ENCODE results near the gene CNN2. TPM values are rescaled to one million over a fixed set of nuclear protein-coding genes. Genes with fewer than 3 reads are reported as not detected.
A peak's percentile ranks its signal among the peaks of the same experiment; 100 is the strongest.

The CNN2 gene
- total and polyA plus RNA-seq, 2 of the 13 experiments (the other 11 are each of a cell fraction or from before 2014, with no cell fraction given): 63.6 to 70.0 TPM

DNA sequence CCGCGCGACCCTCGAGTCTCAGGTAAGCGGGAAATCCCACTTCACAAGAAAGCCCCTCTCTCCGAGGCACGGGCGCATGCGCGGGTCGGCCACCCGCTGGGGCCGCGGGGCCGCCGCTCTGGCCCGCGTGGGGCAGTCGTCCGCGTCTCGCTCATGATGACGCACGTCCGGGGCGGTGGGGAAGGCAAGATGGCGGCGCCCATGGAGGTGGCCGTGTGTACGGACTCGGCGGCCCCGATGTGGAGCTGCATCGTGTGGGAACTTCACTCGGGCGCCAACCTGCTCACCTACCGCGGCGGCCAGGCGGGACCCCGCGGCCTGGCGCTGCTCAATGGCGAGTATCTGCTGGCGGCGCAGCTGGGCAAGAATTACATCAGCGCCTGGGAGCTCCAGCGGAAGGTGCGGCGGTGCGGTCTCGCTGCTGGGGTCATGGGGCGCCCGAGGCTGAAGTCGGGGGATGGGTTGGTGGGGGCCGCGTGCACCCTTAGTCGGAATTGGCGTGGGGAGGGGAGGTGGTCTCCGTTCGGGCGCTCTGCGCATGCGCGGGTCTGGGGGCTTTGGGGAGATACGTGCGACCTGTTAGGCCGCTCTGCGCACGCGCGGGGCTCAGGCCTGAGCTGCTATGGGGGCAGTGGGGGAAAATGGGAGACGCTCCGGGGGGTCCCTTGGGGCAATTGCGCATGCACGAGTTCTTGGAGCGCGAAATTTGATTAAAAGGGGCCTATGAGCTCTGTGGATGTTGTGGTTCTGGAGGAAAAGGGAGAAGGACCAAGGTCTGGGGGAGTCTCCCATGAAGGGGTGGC, 42.0 kb upstream of the CNN2 start, which contains the start of gene WDR18 (continued):
- TF ChIP-seq ARID2 (CRISPR knock-in tag; IDR thresholded peaks at IDR 0.05; ENCODE audit: borderline replicate concordance): no peak
- TF ChIP-seq NONO (IDR thresholded peaks at IDR 0.05): no peak
- TF ChIP-seq NONO (CRISPR knock-in tag; conservative IDR thresholded peaks at IDR 0.05): peak; percentile 66; the same call in 1 of the 2 replicates
- TF ChIP-seq, protein P1, sequence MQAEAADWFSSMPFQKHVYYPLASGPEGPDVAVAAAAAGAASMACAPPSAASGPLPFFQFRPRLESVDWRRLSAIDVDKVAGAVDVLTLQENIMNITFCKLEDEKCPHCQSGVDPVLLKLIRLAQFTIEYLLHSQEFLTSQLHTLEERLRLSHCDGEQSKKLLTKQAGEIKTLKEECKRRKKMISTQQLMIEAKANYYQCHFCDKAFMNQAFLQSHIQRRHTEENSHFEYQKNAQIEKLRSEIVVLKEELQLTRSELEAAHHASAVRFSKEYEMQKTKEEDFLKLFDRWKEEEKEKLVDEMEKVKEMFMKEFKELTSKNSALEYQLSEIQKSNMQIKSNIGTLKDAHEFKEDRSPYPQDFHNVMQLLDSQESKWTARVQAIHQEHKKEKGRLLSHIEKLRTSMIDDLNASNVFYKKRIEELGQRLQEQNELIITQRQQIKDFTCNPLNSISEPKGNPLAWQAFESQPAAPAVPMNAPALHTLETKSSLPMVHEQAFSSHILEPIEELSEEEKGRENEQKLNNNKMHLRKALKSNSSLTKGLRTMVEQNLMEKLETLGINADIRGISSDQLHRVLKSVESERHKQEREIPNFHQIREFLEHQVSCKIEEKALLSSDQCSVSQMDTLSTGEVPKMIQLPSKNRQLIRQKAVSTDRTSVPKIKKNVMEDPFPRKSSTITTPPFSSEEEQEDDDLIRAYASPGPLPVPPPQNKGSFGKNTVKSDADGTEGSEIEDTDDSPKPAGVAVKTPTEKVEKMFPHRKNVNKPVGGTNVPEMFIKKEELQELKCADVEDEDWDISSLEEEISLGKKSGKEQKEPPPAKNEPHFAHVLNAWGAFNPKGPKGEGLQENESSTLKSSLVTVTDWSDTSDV (CRISPR knock-in tag; IDR thresholded peaks at IDR 0.05): peak; percentile 76; the same call in 1 of the 2 replicates
- no peak for TF ChIP-seq RFX1 (IDR thresholded peaks at IDR 0.05)
- peak; percentile 43; the same call in 1 of the 2 replicates for TF ChIP-seq MAZ (IDR thresholded peaks at IDR 0.05; ENCODE audit: borderline replicate concordance, low read depth, low read length)
- peak; percentile 84; the same call in 1 of the 2 replicates for TF ChIP-seq MAZ (CRISPR knock-in tag; IDR thresholded peaks at IDR 0.05; ENCODE audit: low read depth)
- TF ChIP-seq, protein P2, sequence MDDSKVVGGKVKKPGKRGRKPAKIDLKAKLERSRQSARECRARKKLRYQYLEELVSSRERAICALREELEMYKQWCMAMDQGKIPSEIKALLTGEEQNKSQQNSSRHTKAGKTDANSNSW (CRISPR knock-in tag; IDR thresholded peaks at IDR 0.05; ENCODE audit: borderline replicate concordance): peak; percentile 71; the same call in 1 of the 2 replicates
- TF ChIP-seq, protein P3, sequence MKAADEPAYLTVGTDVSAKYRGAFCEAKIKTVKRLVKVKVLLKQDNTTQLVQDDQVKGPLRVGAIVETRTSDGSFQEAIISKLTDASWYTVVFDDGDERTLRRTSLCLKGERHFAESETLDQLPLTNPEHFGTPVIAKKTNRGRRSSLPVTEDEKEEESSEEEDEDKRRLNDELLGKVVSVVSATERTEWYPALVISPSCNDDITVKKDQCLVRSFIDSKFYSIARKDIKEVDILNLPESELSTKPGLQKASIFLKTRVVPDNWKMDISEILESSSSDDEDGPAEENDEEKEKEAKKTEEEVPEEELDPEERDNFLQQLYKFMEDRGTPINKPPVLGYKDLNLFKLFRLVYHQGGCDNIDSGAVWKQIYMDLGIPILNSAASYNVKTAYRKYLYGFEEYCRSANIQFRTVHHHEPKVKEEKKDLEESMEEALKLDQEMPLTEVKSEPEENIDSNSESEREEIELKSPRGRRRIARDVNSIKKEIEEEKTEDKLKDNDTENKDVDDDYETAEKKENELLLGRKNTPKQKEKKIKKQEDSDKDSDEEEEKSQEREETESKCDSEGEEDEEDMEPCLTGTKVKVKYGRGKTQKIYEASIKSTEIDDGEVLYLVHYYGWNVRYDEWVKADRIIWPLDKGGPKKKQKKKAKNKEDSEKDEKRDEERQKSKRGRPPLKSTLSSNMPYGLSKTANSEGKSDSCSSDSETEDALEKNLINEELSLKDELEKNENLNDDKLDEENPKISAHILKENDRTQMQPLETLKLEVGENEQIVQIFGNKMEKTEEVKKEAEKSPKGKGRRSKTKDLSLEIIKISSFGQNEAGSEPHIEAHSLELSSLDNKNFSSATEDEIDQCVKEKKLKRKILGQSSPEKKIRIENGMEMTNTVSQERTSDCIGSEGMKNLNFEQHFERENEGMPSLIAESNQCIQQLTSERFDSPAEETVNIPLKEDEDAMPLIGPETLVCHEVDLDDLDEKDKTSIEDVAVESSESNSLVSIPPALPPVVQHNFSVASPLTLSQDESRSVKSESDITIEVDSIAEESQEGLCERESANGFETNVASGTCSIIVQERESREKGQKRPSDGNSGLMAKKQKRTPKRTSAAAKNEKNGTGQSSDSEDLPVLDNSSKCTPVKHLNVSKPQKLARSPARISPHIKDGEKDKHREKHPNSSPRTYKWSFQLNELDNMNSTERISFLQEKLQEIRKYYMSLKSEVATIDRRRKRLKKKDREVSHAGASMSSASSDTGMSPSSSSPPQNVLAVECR (CRISPR knock-in tag; IDR thresholded peaks at IDR 0.05; ENCODE audit: borderline replicate concordance): peak; percentile 87
- no peak for TF ChIP-seq ATRX (CRISPR knock-in tag; IDR thresholded peaks at IDR 0.05; ENCODE audit: borderline replicate concordance)
- TF ChIP-seq, protein P4, sequence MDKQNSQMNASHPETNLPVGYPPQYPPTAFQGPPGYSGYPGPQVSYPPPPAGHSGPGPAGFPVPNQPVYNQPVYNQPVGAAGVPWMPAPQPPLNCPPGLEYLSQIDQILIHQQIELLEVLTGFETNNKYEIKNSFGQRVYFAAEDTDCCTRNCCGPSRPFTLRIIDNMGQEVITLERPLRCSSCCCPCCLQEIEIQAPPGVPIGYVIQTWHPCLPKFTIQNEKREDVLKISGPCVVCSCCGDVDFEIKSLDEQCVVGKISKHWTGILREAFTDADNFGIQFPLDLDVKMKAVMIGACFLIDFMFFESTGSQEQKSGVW (CRISPR knock-in tag; IDR thresholded peaks at IDR 0.05; ENCODE audit: borderline replicate concordance): no peak
- TF ChIP-seq, protein P5, sequence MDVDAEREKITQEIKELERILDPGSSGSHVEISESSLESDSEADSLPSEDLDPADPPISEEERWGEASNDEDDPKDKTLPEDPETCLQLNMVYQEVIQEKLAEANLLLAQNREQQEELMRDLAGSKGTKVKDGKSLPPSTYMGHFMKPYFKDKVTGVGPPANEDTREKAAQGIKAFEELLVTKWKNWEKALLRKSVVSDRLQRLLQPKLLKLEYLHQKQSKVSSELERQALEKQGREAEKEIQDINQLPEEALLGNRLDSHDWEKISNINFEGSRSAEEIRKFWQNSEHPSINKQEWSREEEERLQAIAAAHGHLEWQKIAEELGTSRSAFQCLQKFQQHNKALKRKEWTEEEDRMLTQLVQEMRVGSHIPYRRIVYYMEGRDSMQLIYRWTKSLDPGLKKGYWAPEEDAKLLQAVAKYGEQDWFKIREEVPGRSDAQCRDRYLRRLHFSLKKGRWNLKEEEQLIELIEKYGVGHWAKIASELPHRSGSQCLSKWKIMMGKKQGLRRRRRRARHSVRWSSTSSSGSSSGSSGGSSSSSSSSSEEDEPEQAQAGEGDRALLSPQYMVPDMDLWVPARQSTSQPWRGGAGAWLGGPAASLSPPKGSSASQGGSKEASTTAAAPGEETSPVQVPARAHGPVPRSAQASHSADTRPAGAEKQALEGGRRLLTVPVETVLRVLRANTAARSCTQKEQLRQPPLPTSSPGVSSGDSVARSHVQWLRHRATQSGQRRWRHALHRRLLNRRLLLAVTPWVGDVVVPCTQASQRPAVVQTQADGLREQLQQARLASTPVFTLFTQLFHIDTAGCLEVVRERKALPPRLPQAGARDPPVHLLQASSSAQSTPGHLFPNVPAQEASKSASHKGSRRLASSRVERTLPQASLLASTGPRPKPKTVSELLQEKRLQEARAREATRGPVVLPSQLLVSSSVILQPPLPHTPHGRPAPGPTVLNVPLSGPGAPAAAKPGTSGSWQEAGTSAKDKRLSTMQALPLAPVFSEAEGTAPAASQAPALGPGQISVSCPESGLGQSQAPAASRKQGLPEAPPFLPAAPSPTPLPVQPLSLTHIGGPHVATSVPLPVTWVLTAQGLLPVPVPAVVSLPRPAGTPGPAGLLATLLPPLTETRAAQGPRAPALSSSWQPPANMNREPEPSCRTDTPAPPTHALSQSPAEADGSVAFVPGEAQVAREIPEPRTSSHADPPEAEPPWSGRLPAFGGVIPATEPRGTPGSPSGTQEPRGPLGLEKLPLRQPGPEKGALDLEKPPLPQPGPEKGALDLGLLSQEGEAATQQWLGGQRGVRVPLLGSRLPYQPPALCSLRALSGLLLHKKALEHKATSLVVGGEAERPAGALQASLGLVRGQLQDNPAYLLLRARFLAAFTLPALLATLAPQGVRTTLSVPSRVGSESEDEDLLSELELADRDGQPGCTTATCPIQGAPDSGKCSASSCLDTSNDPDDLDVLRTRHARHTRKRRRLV (CRISPR knock-in tag; IDR thresholded peaks at IDR 0.05): 0 out of 2 replicates have a peak, but pooled peaks have one; percentile 4
- TF ChIP-seq SIX4 (CRISPR knock-in tag; IDR thresholded peaks at IDR 0.05): no peak

All from HepG2 (cell line).